Small intestine (tissue), 7 donors: ENCODE measurements around the gene PODNL1. TPM values are rescaled to one million over a fixed set of nuclear protein-coding genes. Genes with fewer than 3 reads are reported as not detected.
"Not testable (repeated sequence)": the region's sequence is repeated elsewhere in the genome, so short reads cannot be mapped to it uniquely, and the experiment has no call there.

Source experiments
- DNase-seq, 2 donors: peaks; one replicate each; pipeline versions ENCODE4 v3.0.0 to v3.0.0-alpha.2; 2013
- FAIRE-seq: peaks from 2 replicates; lab custom pipeline; 2012; peaks lifted over from hg19 to GRCh38; lab: Jason Lieb, UNC
- H3K27ac ChIP-seq, 3 donors: one replicate each; pipeline ENCODE4 v1.5.1; 2013; ENCODE audit warnings: low read length in 2 of 3, mild to moderate bottlenecking in 2 of 3, control low read depth in 1 of 3, inconsistent platforms in 1 of 3, low read depth in 1 of 3, moderate library complexity in 1 of 3
- H3K27me3 ChIP-seq, 3 donors: one replicate each; pipeline ENCODE4 v1.6.1; 2013; ENCODE audit warnings: low read length in 3 of 3, inconsistent platforms in 1 of 3; ENCODE audit not compliant: control insufficient read depth in 3 of 3, insufficient read depth in 3 of 3
- H3K36me3 ChIP-seq, 3 donors: one replicate each; pipeline ENCODE4 v1.6.1; 2013; ENCODE audit warnings: low read length in 3 of 3, inconsistent platforms in 1 of 3, low read depth in 1 of 3, mild to moderate bottlenecking in 1 of 3, moderate library complexity in 1 of 3; ENCODE audit not compliant: control insufficient read depth in 3 of 3, insufficient read depth in 2 of 3
- H3K4me1 ChIP-seq, 3 donors: one replicate each; pipeline ENCODE4 v1.6.1; 2013; ENCODE audit warnings: low read length in 2 of 3, inconsistent platforms in 1 of 3, low read depth in 1 of 3, mild to moderate bottlenecking in 1 of 3, moderate library complexity in 1 of 3; ENCODE audit not compliant: control insufficient read depth in 3 of 3, insufficient read depth in 2 of 3
- H3K4me3 ChIP-seq, 3 donors: one replicate each; pipeline ENCODE4 v1.5.1; 2013; ENCODE audit warnings: low read length in 3 of 3, control low read depth in 1 of 3, inconsistent platforms in 1 of 3, low read depth in 1 of 3, mild to moderate bottlenecking in 1 of 3, moderate library complexity in 1 of 3
- H3K9me3 ChIP-seq, 2 donors: one replicate each; pipeline ENCODE4 v1.6.1; 2013; ENCODE audit warnings: low read depth in 1 of 2, low read length in 1 of 2; ENCODE audit not compliant: control insufficient read depth in 2 of 2, insufficient read depth in 1 of 2
- WGBS, 3 donors: extraction: QIAGEN DNeasy Blood & Tissue Kit; methylation state at CpG; one replicate each; pipeline ENCODE4 v1.1.7; 2013; 5-methylcytosine and 5-hydroxymethylcytosine counted together
- polyA plus RNA-seq, 4 donors: library from polyadenylated mRNA; stranded (reverse) in 3 of 4; unstranded in 1 of 4; fragments of 200-250 nt in 3 of 4; fragments of 120-200 nt in 1 of 4; gene quantifications; one replicate each; pipeline versions ENCODE4 v1.2.1 to v1.2.3, GENCODE V29; 2013
- donor health status: healthy with polysubstance abuse.
- donor health status: control.
- donor health status: control.
- donor health status: Bipolar disorder and iron deficiency.
- donor health status: healthy.

PODNL1 gene
- polyA plus RNA-seq, 4 donors, result 0.41 to 1.7 TPM; not detected in 2

DNA sequence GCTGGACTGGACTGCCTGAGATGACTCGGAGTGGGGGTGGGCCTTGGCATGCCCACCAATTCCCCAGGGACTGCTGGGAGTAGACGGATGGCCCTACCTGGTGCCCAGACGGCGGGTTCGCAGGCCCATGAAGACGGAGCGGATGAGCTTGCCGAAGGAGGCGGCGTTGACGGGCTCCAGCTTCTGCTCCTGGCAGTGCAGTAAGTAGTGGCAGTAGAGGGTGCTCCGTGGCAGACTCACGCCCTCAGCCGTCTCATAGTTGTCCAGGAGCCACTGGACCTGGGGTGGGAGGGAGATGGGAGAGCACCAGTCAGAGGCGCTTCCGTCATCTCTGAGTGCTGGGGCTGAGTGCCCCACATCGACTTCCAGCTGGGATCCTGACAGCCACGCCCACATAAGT lies 31.7 kb upstream of the PODNL1 start:
- Histone ChIP-seq H3K4me3 (no peak overlapping the region), H3K27ac (no peak overlapping the region), H3K9me3 (no peaks in the 10 kb centered on the region), H3K4me1 (peaks cover 0 to 7% (median 0%) of the 10 kb centered on the region in 3 donors), H3K36me3 (peaks cover 11 to 90% (median 16%) of the 10 kb centered on the region in 3 donors), H3K27me3 (no peaks in the 10 kb centered on the region)
- no peak for DNase-seq
- WGBS, 3 donors, result 90 to 97% (median 93%) methylated on average over 16 to 18 of the region's 18 CpGs
- FAIRE-seq, result no peak

DNA sequence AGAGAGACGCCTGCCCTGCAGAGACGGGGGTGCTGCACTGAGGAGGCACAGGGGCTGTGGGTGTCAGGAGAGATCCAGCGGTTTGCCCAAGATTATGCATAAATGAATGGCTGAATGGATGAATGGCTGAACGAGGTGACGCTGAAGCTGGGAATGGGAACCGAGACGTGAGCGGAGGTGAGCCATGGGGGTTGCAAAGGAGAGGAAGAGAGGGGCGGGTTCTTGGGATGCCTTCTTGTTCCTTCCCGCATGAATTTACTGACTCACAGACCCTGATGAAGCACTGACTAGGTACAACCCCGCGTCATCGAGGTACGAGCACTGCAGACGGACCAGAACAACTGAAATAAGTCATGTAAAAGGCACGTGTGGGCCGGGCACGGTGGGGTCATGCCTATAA lies 30.8 kb upstream of the PODNL1 start:
- 93 to 97% (median 94%) methylated on average over 18 of the region's 18 CpGs for WGBS, 3 donors

DNA sequence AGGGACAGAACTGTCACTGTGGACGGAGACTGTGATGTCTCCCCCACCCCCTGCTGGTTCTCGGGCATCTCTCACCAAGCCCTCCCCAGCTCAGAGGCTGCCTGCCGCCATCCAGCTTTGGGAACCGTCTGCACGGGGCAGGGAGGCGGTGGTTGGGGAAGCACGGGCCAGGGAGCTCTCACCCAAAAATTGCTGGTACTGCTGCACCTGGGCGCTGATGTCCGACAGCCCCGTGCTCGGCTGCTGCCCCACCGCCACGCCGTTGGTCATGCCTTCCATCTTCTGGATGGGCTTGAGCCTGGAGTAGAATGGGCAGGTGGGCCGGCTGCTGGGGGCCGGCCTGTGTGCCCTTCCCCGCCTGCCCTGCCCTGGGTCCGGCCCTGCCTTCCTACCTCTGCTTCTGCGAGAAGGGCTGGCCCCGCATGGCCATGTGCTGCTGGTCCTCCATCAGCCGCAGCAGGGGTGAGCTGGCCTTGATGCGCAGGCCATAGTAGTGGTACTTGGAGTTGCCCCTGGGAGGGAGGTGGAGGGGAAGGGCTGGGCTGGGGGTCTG lies 30.2 kb upstream of the PODNL1 start:
- H3K4me1 ChIP-seq, result no peaks in the 10 kb centered on the region
- no peak for FAIRE-seq
- H3K4me3 ChIP-seq, result no peak overlapping the region
- H3K27me3 ChIP-seq, result no peaks in the 10 kb centered on the region
- H3K27ac ChIP-seq, result no peak overlapping the region
- H3K9me3 ChIP-seq, result no peaks in the 10 kb centered on the region
- DNase-seq, result no peak
- 94 to 96% (median 95%) methylated on average over 22 of the region's 22 CpGs for WGBS, 3 donors
- peaks cover 13 to 95% (median 17%) of the 10 kb centered on the region in 3 donors for H3K36me3 ChIP-seq

More for the DNA sequence above, 30.8 kb upstream of the PODNL1 start:
- H3K27ac ChIP-seq, result no peak overlapping the region
- FAIRE-seq, result no peak
- H3K9me3 ChIP-seq, result no peaks in the 10 kb centered on the region
- H3K36me3 ChIP-seq, result peaks cover 13 to 96% (median 16%) of the 10 kb centered on the region in 3 donors
- DNase-seq, result no peak
- H3K27me3 ChIP-seq, result no peaks in the 10 kb centered on the region
- peaks cover 0 to 3% (median 0%) of the 10 kb centered on the region in 3 donors for H3K4me1 ChIP-seq
- H3K4me3 ChIP-seq, result no peak overlapping the region

DNA sequence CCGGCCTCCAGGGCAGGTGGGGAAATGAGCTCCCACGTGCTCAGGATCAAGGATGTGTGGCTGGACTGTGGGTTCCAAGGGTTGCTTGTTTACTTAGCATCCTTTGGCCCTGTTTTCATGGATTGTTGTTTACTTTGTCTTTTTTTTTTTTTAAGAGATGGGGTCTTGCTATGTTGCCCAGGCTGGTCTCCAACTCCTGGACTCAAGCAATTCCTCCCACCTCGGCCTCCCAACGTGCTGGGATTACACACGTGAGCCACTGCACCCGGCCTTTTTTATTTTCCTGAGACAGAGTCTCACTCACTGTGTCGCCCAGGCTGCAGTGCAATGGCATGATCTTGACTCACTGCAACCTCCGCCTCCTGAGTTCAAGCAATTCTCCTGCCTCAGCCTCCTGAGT lies 29.0 kb upstream of the PODNL1 start:
- H3K27me3 ChIP-seq, result not testable (repeated sequence)

DNA sequence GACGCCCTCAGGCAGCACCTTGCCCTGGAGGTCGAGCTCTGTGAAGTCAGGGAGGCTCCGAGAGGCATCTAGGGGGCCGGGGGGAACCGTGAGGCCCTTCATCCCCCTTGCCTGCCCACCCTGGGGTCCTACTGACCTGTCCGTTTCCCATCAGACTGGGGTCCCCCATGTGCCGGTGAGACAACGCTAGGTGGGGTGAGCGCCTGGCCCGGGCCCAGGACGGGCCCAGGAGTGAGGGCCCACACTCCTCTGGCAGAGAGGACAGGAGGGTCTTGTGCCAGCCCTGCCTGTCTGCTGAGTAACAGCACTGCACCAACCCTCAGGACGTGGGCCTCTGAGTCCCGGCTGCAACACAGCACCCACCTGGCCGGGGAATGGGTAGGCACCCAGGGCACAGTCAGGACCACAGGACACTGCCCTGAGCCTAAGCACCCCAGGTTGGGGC lies 28.5 kb upstream of the PODNL1 start:
- DNase-seq (no peak), FAIRE-seq (no peak)
- Histone ChIP-seq H3K36me3 (peaks cover 13 to 93% (median 17%) of the 10 kb centered on the region in 3 donors), H3K27me3 (no peaks in the 10 kb centered on the region), H3K9me3 (no peaks in the 10 kb centered on the region), H3K27ac (no peak overlapping the region), H3K4me3 (no peak overlapping the region), H3K4me1 (no peaks in the 10 kb centered on the region)
- WGBS, 3 donors, result 95 to 98% (median 97%) methylated on average over 13 to 14 of the region's 14 CpGs

More for the DNA sequence above, 29.0 kb upstream of the PODNL1 start:
- WGBS, 3 donors, result 93 to 95% (median 93%) methylated on average over 8 of the region's 8 CpGs
- H3K4me3 ChIP-seq, FAIRE-seq, H3K4me1 ChIP-seq, H3K9me3 ChIP-seq, H3K27ac ChIP-seq, DNase-seq: not testable (repeated sequence)
- H3K36me3 ChIP-seq, result peaks cover 13 to 93% (median 17%) of the 10 kb centered on the region in 3 donors

DNA sequence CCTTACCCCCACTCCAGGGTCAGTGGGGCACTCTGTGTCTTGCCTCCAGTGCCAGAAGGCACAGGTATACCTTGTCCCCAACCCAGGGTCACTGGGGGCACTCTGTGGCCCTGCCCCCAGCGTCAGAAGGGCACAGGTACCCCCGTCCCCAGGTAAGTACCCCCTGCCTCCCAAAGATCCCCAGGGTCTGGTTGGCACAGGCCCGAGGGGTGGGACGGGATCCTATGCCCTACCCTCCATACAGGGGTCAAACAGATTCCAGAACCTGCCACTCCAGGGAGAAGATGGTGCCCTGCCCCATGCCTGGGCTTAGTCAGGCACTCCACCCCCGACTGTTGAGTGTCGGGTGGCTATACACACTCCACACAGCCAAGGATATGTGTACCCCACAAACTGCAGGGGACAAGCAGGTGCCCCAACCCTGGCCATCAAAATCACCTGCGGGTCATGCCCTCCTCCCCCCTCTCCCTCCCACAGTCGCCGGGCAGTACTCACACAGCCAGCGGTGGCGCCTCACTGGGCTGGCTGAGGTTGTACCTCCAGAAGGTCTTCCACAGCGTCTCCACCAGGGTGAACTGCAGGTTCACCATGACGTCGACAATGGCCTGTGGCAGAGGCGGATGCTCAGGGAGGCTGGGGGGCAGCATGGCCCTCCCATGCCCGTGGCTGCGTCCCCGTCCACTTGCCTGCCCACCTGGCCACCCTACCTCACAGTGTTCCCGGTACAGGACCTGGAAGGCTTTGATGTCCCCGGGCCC lies 27.9 kb upstream of the PODNL1 start:
- Histone ChIP-seq H3K4me1 (no peaks in the 10 kb centered on the region), H3K27me3 (no peaks in the 10 kb centered on the region), H3K36me3 (peaks cover 13 to 94% (median 20%) of the 10 kb centered on the region in 3 donors), H3K9me3 (no peaks in the 10 kb centered on the region), H3K4me3 (no peak overlapping the region), H3K27ac (no peak overlapping the region)
- 91 to 93% (median 92%) methylated on average over 19 to 20 of the region's 20 CpGs for WGBS, 3 donors
- no peak for FAIRE-seq
- no peak for DNase-seq

DNA sequence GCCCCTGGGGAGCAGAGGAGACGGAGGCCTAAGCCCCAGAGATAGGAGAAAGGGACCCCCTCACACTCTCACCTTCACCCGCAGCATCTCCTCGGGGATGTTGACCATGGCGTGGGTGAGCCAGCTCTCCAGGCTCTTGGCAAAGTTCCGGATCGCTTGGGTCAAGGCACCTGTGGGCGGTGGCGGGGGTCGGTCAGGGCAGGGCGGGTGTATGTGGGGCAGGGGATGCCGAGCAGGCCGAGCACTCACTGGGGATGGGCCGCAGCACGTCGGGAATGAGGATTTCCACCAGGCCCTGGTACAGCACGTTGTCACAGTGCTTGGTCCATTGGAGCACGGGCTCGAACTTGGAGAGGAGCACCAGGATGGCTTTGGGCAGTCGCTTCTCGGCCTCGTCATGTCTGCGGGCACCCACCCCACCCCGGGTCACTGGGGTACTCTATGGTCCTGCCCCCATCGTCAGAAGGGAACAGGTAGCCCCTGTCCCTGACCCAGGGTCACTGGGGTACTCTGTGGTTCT lies 27.2 kb upstream of the PODNL1 start:
- H3K9me3 ChIP-seq, result no peaks in the 10 kb centered on the region
- H3K27me3 ChIP-seq, result no peaks in the 10 kb centered on the region
- 92 to 96% (median 94%) methylated on average over 22 to 24 of the region's 24 CpGs for WGBS, 3 donors
- no peaks in the 10 kb centered on the region for H3K4me1 ChIP-seq
- peaks cover 14 to 95% (median 23%) of the 10 kb centered on the region in 3 donors for H3K36me3 ChIP-seq
- H3K27ac ChIP-seq, result no peak overlapping the region
- H3K4me3 ChIP-seq, result no peak overlapping the region
- DNase-seq (no peak), FAIRE-seq (no peak)

DNA sequence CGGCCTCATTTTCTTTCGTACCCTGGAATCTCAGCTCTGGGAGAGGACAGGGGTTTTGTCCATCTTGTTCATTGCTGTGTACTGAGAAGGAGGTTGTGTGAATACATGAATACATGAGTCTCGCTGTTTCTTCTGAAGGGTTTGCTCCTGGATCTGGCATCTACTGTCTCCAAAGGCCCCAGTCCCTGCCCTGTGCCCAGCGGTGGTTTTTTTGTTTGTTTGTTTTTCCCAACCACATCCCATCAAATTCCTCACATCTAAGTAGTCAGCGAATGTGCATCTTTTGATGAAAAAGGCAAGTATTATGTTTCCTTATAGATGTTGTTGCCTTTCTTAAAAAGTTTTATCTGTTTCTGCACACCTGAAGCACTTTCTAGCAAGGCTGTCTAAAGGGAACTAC lies 26.6 kb upstream of the PODNL1 start:
- no peak overlapping the region for H3K27ac ChIP-seq
- 85 to 93% (median 87%) methylated on average over 5 of the region's 5 CpGs for WGBS, 3 donors
- peaks cover 20 to 95% (median 22%) of the 10 kb centered on the region in 3 donors for H3K36me3 ChIP-seq
- no peaks in the 10 kb centered on the region for H3K9me3 ChIP-seq
- no peaks in the 10 kb centered on the region for H3K27me3 ChIP-seq
- no peak for FAIRE-seq
- no peak for DNase-seq
- H3K4me3 ChIP-seq, result no peak overlapping the region
- no peaks in the 10 kb centered on the region for H3K4me1 ChIP-seq
